ENCODE data around the gene ASIC2. TPM values are rescaled to one million over a fixed set of nuclear protein-coding genes. Genes with fewer than 3 reads are reported as not detected.

Gene ASIC2
- total RNA-seq, 1 experiment from 2014 or later = 0.74 TPM

GRCh38 chr17:33113276-33113990 lies 179.7 kb downstream of the ASIC2 start:
- no peaks in the 10 kb centered on the region for H3K4me1 ChIP-seq (ENCODE audit: insufficient read depth, low read length)

More at GRCh38 chr17:33113276-33113990, 179.7 kb downstream of the ASIC2 start:
- H4K91ac ChIP-seq (ENCODE audit: insufficient read length, low read depth, low read length) = no peak overlapping the region
- Mint-ChIP-seq H3K27ac (no peak overlapping the region), H3K36me3 (ENCODE audit: insufficient read depth in 1 of 3, low read depth in 3 of 3) (no peaks in the 10 kb centered on the region), H3K9me3 (peaks cover 0 to 2% of the 10 kb centered on the region in 2 experiments; a peak in 1 of 5 replicates), H3K27me3 (ENCODE audit: low read depth) (peaks cover 17% of the 10 kb centered on the region), H3K4me1 (0 out of 4 replicates have a peak, but pooled peaks cover 2 to 3% of the 10 kb centered on the region in 2 experiments), H3K4me3 (no peak overlapping the region)
- TF ChIP-seq CTCF (conservative IDR thresholded peaks at IDR 0.05) = no peak
- no peak overlapping the region for H2AK5ac ChIP-seq (ENCODE audit: insufficient read length, low read length)
- no peaks in the 10 kb centered on the region for H3K23me2 ChIP-seq (ENCODE audit: insufficient read length, low read depth, low read length, poor library complexity, severe bottlenecking)
- H3K56ac ChIP-seq (ENCODE audit: insufficient read length, low read depth, low read length) = no peak overlapping the region
- no peak overlapping the region for H3K14ac ChIP-seq (ENCODE audit: insufficient read depth, low read length)
- H3K79me2 ChIP-seq (ENCODE audit: insufficient read depth, low read length) = no peaks in the 10 kb centered on the region
- no peaks in the 10 kb centered on the region for H4K20me1 ChIP-seq (ENCODE audit: control insufficient read depth, insufficient read depth, insufficient read length)
- no peak overlapping the region for H2AFZ ChIP-seq (ENCODE audit: low read length)
- H4K5ac ChIP-seq (ENCODE audit: insufficient read length, low read depth, low read length) = no peak overlapping the region
- H3K4me2 ChIP-seq (ENCODE audit: insufficient read depth, insufficient read length, low read length) = no peak overlapping the region
- H3K4ac ChIP-seq (ENCODE audit: low read depth, low read length) = no peak overlapping the region
- H3K9ac ChIP-seq (ENCODE audit: extremely low read depth, insufficient read length, low read length) = no peak overlapping the region
- no peak overlapping the region for H4K8ac ChIP-seq (replicated peaks; ENCODE audit: insufficient read length, low read depth, low read length)
- H3T11ph ChIP-seq (ENCODE audit: low read length) = no peak overlapping the region
- no peak for DNase-seq
- no peak overlapping the region for H2BK20ac ChIP-seq (ENCODE audit: low read depth, low read length, poor library complexity, severe bottlenecking)
- no peak overlapping the region for H2BK120ac ChIP-seq (ENCODE audit: low read depth, low read length, poor library complexity, severe bottlenecking)
- H3K9me3 ChIP-seq (ENCODE audit: control insufficient read depth, low read depth, low read length) = no peaks in the 10 kb centered on the region
- no peak overlapping the region for H2BK12ac ChIP-seq (ENCODE audit: insufficient read length, low read depth, low read length)
- WGBS (ENCODE audit: extremely low coverage, insufficient read length, low lambda C conversion rate) = no CpG with 5 or more reads among the region's 6 CpGs
- H3K23ac ChIP-seq (ENCODE audit: insufficient read length, low read depth, low read length) = no peak overlapping the region
- no peaks in the 10 kb centered on the region for H3K79me1 ChIP-seq (ENCODE audit: insufficient read depth, low read depth, low read length, poor library complexity, severe bottlenecking)
- no peak overlapping the region for H2BK15ac ChIP-seq (ENCODE audit: low read depth, low read length)
- no peak overlapping the region for H2BK5ac ChIP-seq (ENCODE audit: insufficient read length, low read length)
- H3K18ac ChIP-seq (ENCODE audit: insufficient read length, low read depth, low read length) = no peak overlapping the region
- H3K27ac ChIP-seq (ENCODE audit: insufficient read length, low read depth, low read length) = no peak overlapping the region
- H3K27me3 ChIP-seq (ENCODE audit: insufficient read depth, low read length) = no peaks in the 10 kb centered on the region

All from H9 (cell line).